HG03108 (cell line): ENCODE data around the gene CC2D1A.

Experiments used
- ATAC-seq: cut with Tn5 transposase; IDR thresholded peaks from one replicate; pipeline ENCODE4 v1.9.1; 2021; ENCODE audit warnings: moderate library complexity; ENCODE audit not compliant: unreplicated experiment

Gene CC2D1A

GRCh38 chr19:13876834-13877233 is 29.2 kb upstream of the CC2D1A start, which contains the start of gene NANOS3:
Gene NANOS3 (plus strand): TSS chr19:13877134. CDS start chr19:13877249, 115 bp downstream.
- ATAC-seq = no peak

GRCh38 chr19:13877303-13877702 is 28.7 kb upstream of the CC2D1A start:
- ATAC-seq = no peak

DNA sequence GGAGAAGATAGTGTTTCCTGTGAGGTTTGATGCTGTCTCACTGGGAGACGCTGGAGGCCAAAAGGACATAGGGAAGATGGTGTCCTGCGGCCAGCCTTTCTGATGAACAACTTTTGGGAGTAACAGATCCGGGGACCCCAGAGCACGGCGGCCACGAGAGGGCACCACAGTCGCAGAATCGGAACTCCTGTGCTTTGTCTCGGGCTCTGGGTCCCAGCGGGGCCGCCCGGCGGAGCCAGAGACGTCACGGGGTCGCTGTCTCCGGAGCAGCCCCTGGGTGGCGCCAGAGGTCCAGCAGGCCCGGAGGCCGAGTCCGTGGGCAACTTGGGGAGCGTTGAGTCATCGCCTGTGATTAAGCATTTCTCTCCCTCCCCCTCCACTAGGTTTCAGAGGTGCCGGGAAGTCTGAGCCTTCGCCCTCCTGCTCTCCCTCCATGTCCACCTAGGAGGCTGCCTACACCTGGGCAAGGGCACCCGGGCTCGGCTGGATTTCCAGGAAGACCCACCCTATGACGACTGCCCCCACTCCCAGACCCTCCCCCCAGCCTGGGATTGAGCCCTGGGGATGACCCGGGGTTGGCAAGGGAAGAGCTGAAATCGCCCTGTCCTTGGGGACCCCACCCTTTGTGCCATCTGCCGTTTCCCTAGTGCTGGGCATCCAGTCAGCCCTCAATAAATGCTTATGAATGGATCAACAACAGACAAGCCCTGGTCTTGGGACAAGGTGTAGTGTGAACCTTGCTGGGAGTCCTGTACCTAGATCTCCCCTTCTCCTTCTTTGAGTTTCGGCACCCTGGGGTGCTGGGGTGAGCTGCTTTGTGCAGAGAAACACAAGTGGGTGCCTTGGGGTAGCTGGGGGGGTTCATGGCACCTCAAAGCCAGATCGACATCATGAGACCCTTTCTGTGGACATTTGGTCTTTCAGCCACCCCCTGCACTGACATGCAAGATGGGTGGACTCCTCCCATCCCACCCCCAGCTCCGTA is 25.6 kb upstream of the CC2D1A start:
- peak; percentile 76 for ATAC-seq

- ATAC-seq = no peak
Measured at GRCh38 chr19:13881251-13881691, 24.7 kb upstream of the CC2D1A start.

- no peak for ATAC-seq
Measured at GRCh38 chr19:13881692-13882418, 24.1 kb upstream of the CC2D1A start.

GRCh38 chr19:13882419-13882795 is 23.6 kb upstream of the CC2D1A start:
- ATAC-seq = no peak

- ATAC-seq = no peak
Measured at GRCh38 chr19:13882836-13883235, 23.2 kb upstream of the CC2D1A start.

- ATAC-seq = no peak
Measured at GRCh38 chr19:13883516-13884064, 22.4 kb upstream of the CC2D1A start.

DNA sequence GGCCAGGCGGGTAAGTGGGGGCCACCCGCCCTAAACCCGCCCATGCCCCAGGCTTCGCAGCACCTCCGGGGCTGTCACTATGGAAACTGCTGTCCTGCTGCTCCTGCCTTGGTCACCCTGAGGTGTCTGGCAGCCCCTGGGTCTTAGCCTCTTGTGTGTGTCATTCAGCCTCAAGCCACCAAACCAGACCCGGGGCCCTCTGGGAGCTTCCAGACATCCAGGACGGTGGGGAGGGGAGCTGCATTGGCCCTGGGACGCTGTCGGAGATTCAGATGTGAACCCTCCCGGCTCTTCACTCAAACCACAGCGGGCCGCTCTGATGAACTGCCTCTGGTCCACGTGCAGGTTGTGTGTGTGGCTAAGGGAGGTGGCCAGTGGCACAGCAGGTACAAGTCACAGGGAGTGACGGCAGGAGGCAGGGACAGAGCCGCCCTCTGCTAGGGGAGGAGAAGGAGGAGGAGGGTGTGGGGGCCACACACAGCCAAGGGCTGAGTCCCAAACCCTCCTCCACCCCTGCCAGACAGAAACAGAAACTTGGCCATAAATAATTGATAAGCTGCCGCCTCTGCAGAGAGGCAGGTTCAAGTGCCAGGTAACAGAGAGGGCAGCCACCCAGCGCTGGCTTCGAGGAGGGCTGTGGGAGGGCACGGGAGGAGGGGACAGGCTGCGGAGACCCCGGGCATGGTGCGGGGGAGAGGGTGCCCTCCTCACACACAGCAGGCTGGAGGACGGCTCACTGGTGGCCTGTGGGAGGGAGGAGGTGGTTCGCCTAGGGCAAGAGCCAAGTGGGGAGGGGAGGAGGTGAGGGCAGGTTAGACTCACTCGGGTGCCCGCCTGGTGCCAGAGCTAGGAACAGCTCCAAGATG is 21.0 kb upstream of the CC2D1A start:
- no peak for ATAC-seq

GRCh38 chr19:13885826-13886365 is 20.1 kb upstream of the CC2D1A start:
- ATAC-seq = no peak

DNA sequence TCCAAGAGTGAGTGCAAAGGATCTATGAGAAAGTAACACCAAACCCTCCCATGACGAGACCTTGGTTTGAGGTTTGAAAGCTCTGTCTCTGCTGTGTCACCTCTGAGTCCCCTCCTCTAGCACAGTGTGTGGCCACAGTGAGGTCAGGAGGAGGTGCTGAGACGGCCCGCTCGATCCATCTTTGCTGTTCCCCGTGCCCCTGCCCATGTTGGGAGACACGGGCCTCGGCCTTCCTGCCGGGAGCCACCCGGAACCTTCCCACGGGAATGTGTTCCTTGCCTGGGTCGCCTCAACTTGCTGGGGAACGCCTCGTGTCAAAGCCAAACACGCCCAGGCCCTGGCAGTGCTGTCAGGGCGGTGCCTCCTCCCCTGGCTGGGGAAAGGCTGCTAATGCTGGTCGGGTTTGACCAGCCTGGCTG is 19.0 kb upstream of the CC2D1A start:
- ATAC-seq = no peak

GRCh38 chr19:13887517-13887916 is 18.5 kb upstream of the CC2D1A start:
- ATAC-seq = no peak

DNA sequence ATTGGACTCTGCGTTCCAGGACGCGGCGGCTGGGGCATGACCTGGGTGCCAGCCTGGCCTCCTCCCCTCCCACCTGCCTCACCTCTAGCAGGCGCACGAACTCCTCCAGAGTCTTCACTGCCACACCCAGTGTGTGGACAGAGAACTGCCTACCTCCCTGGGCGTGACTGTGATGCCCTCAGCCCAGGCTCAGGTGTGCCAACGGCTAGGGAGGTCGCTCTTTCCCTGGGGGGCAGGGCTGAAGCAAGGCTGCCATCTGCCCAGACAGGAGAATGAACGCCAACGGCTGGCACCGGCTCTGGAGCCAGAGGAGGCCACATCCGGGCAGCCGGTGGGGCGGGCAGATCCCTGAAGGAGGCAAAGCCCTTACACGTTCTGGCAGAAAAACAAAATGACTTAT is 17.7 kb upstream of the CC2D1A start:
- no peak for ATAC-seq

DNA sequence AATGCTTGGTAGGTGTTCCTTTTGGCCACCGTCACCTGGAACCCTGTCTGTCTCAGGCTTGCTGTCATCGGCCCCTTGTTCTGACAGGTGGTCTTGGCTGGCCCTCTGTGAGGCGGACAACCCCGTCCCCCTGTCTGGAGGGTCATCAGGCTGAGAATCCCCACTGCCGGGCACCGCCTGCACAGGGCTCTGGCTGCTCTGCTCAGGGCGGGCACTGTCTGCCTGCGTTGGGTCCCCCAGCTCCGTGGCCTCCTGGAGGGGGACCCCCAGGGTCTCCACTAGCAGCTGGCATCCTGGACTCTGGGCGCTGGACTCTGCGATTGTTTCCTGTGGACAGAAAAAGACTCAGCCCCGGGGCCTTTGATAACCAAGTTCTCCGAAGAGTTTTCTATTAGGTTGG is 15.9 kb upstream of the CC2D1A start:
- ATAC-seq = no peak

GRCh38 chr19:13892870-13893269 is 13.1 kb upstream of the CC2D1A start:
- no peak for ATAC-seq

DNA sequence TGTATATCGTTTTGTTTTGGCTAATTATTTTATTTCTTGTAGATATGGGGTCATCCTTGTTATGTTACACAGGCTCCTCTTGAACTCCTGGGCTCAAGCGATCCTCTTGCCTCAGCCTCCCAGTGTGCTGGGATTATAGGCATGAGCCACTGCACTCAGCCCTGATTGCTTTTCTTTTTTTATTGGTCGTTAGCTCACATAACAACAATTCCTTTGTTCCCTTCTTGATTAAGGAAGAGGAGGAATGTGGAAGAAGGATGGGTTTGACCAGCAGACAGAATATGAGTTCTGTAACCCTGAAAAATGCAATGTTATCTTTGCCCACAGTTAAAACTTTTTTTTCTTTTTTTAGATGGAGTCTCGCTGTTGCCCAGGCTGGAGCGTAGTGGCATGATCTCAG is 11.4 kb upstream of the CC2D1A start:
- ATAC-seq = no peak

- ATAC-seq = no peak
Measured at GRCh38 chr19:13896227-13896626, 9.8 kb upstream of the CC2D1A start.

GRCh38 chr19:13899393-13899792 is 6.6 kb upstream of the CC2D1A start:
- no peak for ATAC-seq

- no peak for ATAC-seq
Measured at GRCh38 chr19:13899912-13900584, 6.0 kb upstream of the CC2D1A start.
